NCI-H446 treated with DMSO at 0.1 percent for 48 hours (cell line): ENCODE measurements around the gene SHROOM3.

Experiments used
- DNase-seq: peaks from one replicate; lab custom pipeline; 2025; lab: John Stamatoyannopoulos, UW

Gene SHROOM3

GRCh38 chr4:76494243-76494642, 59.2 kb downstream of the SHROOM3 start:
- no peak for DNase-seq

- no peak for DNase-seq
These were observed 60.0 kb downstream of the SHROOM3 start for GRCh38 chr4:76494871-76495590.

GRCh38 chr4:76498550-76498949, 63.5 kb downstream of the SHROOM3 start:
- no peak for DNase-seq

- DNase-seq: no peak
These were observed 64.4 kb downstream of the SHROOM3 start for GRCh38 chr4:76499461-76499860.

- no peak for DNase-seq
These were observed 67.9 kb downstream of the SHROOM3 start for GRCh38 chr4:76502886-76503285.

GRCh38 chr4:76504613-76505465, 69.8 kb downstream of the SHROOM3 start:
- DNase-seq: no peak

- DNase-seq: no peak
These were observed 76.9 kb downstream of the SHROOM3 start for GRCh38 chr4:76511947-76512346.

- DNase-seq: no peak
These were observed 78.5 kb downstream of the SHROOM3 start for GRCh38 chr4:76513482-76513881.

- DNase-seq: no peak
These were observed 79.1 kb downstream of the SHROOM3 start for GRCh38 chr4:76514087-76514486.

GRCh38 chr4:76515975-76516843, 81.2 kb downstream of the SHROOM3 start:
- no peak for DNase-seq

GRCh38 chr4:76518241-76518640, 83.2 kb downstream of the SHROOM3 start:
- DNase-seq: no peak

- no peak for DNase-seq
These were observed 88.6 kb downstream of the SHROOM3 start for GRCh38 chr4:76523593-76523992.

- no peak for DNase-seq
These were observed 90.7 kb downstream of the SHROOM3 start for GRCh38 chr4:76525751-76526150.

GRCh38 chr4:76526585-76526990, 91.6 kb downstream of the SHROOM3 start:
- no peak for DNase-seq

GRCh38 chr4:76527666-76528065, 92.6 kb downstream of the SHROOM3 start:
- DNase-seq: no peak

- no peak for DNase-seq
These were observed 96.6 kb downstream of the SHROOM3 start for GRCh38 chr4:76531597-76531996.

GRCh38 chr4:76532805-76533204, 97.8 kb downstream of the SHROOM3 start:
- DNase-seq: no peak

- DNase-seq: no peak
These were observed 98.3 kb downstream of the SHROOM3 start for GRCh38 chr4:76533314-76533713.

- no peak for DNase-seq
These were observed 100.8 kb downstream of the SHROOM3 start for GRCh38 chr4:76535603-76536372.

GRCh38 chr4:76536373-76536689, 101.3 kb downstream of the SHROOM3 start:
- DNase-seq: no peak

- no peak for DNase-seq
These were observed 103.3 kb downstream of the SHROOM3 start for GRCh38 chr4:76538296-76538695.

- no peak for DNase-seq
These were observed 105.0 kb downstream of the SHROOM3 start for GRCh38 chr4:76539979-76540378.
